ENCODE results near the gene GNG12.

GRCh38 chr1:67838180-67838910 lies 5.1 kb upstream of the GNG12 start:
- TF ChIP-seq POLR2AphosphoS5 (IDR thresholded peaks at IDR 0.05; ENCODE audit: insufficient read depth in 1 of 2, low read depth in 1 of 2) = no peak
- TF ChIP-seq CTCF (IDR thresholded peaks at IDR 0.05) = no peak
- TF ChIP-seq POLR2A (IDR thresholded peaks at IDR 0.05) = no peak
